GM12875 (cell line): ENCODE measurements around the gene SECTM1.

Experiments
- H3K4me3 ChIP-seq: one replicate; pipeline ENCODE4 v1.5.1; 2011; ENCODE audit warnings: low read depth, low read length, control low read depth
- TF ChIP-seq, protein P1 (sequence below): IDR thresholded peaks from 2 replicates; pipeline ENCODE4 v1.5.1; 2011; ENCODE audit warnings: low read depth, mild to moderate bottlenecking, control low read depth, inconsistent platforms, low read length, moderate library complexity, borderline replicate concordance; ENCODE audit not compliant: insufficient read depth

Gene SECTM1

DNA sequence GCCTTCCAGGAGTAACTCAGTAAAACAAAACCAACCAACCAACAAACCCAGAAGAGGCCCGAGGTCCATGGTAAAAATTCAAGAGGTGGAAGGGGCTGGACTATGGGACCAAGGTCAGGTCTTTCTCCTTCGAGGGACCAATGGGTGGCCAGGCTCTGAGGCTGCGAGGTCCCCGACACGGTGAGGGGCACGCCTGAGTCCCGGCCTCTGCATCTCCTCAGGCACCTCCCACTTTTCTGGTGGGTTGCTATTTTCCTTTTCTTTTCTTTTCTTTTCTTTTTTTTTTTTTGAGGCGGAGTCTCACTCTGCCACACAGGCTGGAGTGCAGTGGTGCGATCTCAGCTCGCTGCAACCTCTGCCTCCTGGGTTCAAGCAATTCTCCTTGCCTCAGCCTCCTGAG is 34.1 kb downstream of the SECTM1 start:
- H3K4me3 ChIP-seq, result no peak overlapping the region
- TF ChIP-seq, protein P1, sequence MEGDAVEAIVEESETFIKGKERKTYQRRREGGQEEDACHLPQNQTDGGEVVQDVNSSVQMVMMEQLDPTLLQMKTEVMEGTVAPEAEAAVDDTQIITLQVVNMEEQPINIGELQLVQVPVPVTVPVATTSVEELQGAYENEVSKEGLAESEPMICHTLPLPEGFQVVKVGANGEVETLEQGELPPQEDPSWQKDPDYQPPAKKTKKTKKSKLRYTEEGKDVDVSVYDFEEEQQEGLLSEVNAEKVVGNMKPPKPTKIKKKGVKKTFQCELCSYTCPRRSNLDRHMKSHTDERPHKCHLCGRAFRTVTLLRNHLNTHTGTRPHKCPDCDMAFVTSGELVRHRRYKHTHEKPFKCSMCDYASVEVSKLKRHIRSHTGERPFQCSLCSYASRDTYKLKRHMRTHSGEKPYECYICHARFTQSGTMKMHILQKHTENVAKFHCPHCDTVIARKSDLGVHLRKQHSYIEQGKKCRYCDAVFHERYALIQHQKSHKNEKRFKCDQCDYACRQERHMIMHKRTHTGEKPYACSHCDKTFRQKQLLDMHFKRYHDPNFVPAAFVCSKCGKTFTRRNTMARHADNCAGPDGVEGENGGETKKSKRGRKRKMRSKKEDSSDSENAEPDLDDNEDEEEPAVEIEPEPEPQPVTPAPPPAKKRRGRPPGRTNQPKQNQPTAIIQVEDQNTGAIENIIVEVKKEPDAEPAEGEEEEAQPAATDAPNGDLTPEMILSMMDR, result no peak

GRCh38 chr17:82298538-82299421 is 34.8 kb downstream of the SECTM1 start:
- TF ChIP-seq, protein P1, result no peak
- peak overlapping the region; percentile 68 for H3K4me3 ChIP-seq

DNA sequence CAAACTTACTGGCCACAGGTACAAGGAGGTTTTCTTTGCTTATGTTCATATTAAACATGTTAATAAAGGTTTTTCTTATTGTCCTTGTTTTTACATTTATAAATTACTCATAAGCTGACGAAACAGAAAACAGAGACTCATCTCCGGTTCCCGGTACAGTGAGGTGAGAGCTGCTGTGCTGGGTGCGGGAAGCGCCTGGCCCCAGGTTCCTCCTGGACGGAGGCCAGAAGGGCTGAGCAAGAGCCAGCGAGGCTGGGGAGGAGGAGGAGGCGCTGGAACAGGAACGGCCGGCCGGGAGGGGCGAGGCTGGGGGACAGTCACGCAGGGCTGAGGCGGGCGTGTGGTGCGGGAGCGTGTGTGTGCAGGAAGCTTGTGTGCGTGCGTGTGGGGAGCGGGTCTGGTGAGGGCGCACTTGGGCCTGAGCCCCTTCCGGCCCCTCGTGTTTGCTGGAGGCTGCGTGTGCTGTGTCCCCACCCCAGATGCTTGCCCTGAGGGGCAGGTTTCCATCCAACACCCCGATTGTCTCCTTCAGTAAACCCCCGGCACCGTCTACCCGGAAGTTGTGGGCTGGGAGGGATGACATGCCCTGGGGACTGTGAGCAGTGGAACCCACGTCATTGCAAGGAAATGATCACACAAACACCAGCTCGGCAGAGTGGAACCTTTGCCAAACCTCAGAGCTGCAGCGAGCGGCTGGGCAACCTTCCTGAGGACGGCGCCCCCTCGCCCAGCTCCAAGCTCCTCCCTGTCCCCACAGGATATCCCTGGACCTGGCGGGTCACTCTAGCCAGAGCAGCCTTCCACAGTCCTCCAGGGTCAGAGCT is 35.6 kb downstream of the SECTM1 start:
- TF ChIP-seq, protein P1, result 0 out of 2 replicates have a peak, but pooled peaks have one; percentile 13
- peak overlapping the region; percentile 68 for H3K4me3 ChIP-seq

- H3K4me3 ChIP-seq, result peak overlapping the region; percentile 68
- TF ChIP-seq, protein P1, result no peak
Measured at GRCh38 chr17:82297280-82297713, 36.3 kb downstream of the SECTM1 start.

DNA sequence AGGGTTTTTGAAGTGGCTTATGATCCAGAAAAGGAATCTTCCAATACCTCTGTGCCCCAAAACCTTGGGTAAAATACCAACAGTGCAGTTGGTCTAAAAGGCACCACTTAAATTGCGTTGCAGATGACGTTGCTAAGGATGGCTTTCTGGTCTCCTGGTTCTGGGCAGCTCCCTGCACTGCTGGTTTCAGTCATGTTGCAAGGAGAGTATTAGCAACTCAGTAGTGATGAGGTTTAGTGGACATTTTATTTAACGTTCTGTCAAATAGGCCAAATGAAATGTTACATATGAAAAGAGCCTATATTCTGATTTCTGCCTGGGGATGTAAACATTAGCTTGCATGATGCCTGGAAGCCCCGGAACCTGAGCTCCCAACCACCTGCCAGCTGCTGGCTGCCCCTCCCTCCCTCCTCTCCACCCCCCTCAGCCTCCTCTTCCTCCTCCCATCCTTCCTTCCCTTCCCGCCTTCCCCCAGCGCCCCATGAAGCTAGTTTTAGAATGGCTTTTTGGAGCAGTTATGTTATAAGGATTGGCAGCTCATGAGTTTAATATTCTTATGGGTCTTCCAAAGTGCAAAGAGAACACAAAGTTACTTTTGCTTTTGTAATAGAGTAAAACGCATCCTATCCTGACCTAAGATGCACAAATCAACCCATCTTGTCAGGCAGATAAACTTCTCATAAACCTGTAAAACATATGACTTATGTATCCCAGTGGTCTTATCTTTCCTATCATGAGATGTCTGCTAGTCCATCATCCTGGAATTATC is 36.9 kb downstream of the SECTM1 start:
- H3K4me3 ChIP-seq, result no peak overlapping the region
- TF ChIP-seq, protein P1, result no peak

- no peak overlapping the region for H3K4me3 ChIP-seq
- TF ChIP-seq, protein P1, result no peak
Measured at GRCh38 chr17:82295472-82295814, 38.1 kb downstream of the SECTM1 start.
